SK-N-SH (cell line): ENCODE measurements around the gene GLDC.

Experiments
- CHD2 ChIP-seq: fragments of 150-350 bp; IDR thresholded peaks from 2 replicates; pipeline ENCODE4 v1.6.1; 2018; ENCODE audit warnings: low read length; ENCODE audit not compliant: partially characterized antibody
- FOXJ3 ChIP-seq: sonication (generic); formaldehyde crosslinking; IDR thresholded peaks from 2 replicates; pipeline ENCODE4 v1.5.1; 2020; ENCODE audit warnings: mild to moderate bottlenecking, missing genetic modification reagents
- MEF2A ChIP-seq: IDR thresholded peaks from 2 replicates; pipeline ENCODE4 v1.4.0; 2012; ENCODE audit warnings: low read depth, borderline replicate concordance
- MXI1 ChIP-seq: IDR thresholded peaks from 2 replicates; pipeline ENCODE4 v1.6.1; 2012; ENCODE audit warnings: mild to moderate bottlenecking, low read depth, low read length, improper control_type of control experiment
- POLR2AphosphoS5 ChIP-seq: IDR thresholded peaks from 2 replicates; pipeline ENCODE4 v1.6.1; 2012; ENCODE audit warnings: low read depth, low read length
- RXRA ChIP-seq: IDR thresholded peaks from 2 replicates; pipeline ENCODE4 v1.4.0; 2012; ENCODE audit warnings: low read depth, mild to moderate bottlenecking, borderline replicate concordance
- SMC3 ChIP-seq: IDR thresholded peaks from 2 replicates; pipeline ENCODE4 v1.6.1; 2012; ENCODE audit warnings: low read depth, low read length, improper control_type of control experiment
- TAF1 ChIP-seq: IDR thresholded peaks from 2 replicates; pipeline ENCODE4 v1.6.1; 2012; ENCODE audit warnings: low read depth, mild to moderate bottlenecking, low read length, moderate library complexity, borderline replicate concordance
- YY1 ChIP-seq: IDR thresholded peaks from 2 replicates; pipeline ENCODE4 v1.4.0; 2012; ENCODE audit warnings: low read depth, mild to moderate bottlenecking
- TF ChIP-seq, protein P1 (sequence below): fragments of 200-600 bp; sonication (generic); IDR thresholded peaks from 2 replicates; pipeline ENCODE4 v1.6.1; 2017; ENCODE audit warnings: antibody characterized with exemption, mild to moderate bottlenecking, moderate library complexity

DNA sequence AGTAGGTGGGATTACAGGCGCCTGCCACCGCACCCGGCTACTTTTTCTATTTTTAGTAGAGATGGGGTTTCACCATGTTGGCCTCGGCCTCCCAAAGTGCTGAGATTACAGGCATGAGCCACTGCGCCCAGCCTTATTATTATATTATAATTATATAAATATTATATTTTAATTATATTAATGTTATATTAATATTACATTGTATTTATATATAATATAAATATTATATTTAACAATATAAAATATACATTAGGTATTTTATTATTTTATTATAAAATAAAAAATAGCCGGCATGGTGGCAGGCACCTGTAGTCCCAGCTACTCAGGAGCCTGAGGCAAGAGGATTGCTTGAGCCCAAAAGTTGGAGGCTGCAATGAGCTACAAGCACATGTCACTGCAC is 21.6 kb upstream of the GLDC start:
- TF ChIP-seq CHD2 (no peak), SMC3 (no peak), RXRA (no peak), MEF2A (no peak), TAF1 (no peak), MXI1 (no peak), YY1 (no peak), POLR2AphosphoS5 (no peak), FOXJ3 (CRISPR knock-in tag) (no peak)
- TF ChIP-seq, protein P1, sequence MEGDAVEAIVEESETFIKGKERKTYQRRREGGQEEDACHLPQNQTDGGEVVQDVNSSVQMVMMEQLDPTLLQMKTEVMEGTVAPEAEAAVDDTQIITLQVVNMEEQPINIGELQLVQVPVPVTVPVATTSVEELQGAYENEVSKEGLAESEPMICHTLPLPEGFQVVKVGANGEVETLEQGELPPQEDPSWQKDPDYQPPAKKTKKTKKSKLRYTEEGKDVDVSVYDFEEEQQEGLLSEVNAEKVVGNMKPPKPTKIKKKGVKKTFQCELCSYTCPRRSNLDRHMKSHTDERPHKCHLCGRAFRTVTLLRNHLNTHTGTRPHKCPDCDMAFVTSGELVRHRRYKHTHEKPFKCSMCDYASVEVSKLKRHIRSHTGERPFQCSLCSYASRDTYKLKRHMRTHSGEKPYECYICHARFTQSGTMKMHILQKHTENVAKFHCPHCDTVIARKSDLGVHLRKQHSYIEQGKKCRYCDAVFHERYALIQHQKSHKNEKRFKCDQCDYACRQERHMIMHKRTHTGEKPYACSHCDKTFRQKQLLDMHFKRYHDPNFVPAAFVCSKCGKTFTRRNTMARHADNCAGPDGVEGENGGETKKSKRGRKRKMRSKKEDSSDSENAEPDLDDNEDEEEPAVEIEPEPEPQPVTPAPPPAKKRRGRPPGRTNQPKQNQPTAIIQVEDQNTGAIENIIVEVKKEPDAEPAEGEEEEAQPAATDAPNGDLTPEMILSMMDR, result no peak
